Measurements from ENCODE around the gene PNRC2.

GRCh38 chr1:23916209-23917131 is 43.2 kb upstream of the PNRC2 start:
- TF ChIP-seq, protein P1, sequence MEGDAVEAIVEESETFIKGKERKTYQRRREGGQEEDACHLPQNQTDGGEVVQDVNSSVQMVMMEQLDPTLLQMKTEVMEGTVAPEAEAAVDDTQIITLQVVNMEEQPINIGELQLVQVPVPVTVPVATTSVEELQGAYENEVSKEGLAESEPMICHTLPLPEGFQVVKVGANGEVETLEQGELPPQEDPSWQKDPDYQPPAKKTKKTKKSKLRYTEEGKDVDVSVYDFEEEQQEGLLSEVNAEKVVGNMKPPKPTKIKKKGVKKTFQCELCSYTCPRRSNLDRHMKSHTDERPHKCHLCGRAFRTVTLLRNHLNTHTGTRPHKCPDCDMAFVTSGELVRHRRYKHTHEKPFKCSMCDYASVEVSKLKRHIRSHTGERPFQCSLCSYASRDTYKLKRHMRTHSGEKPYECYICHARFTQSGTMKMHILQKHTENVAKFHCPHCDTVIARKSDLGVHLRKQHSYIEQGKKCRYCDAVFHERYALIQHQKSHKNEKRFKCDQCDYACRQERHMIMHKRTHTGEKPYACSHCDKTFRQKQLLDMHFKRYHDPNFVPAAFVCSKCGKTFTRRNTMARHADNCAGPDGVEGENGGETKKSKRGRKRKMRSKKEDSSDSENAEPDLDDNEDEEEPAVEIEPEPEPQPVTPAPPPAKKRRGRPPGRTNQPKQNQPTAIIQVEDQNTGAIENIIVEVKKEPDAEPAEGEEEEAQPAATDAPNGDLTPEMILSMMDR (conservative IDR thresholded peaks at IDR 0.05 in 1 of 2, IDR thresholded peaks at IDR 0.05 in 1 of 2; ENCODE audit: low read depth in 1 of 2, low read length in 2 of 2) = peak; percentile 61 to 66
- TF ChIP-seq EZH2 (IDR thresholded peaks at IDR 0.05; ENCODE audit: low read length, missing control alignments) = no peak

Measured in fibroblast of lung (primary cell).